Measurements from ENCODE around the gene PTBP1. TPM values are rescaled to one million over a fixed set of nuclear protein-coding genes. Genes with fewer than 3 reads are reported as not detected.

The PTBP1 gene
- total and polyA plus RNA-seq, 3 donors from 2014 or later = 116 to 196 (median 168) TPM

- TF ChIP-seq CTCF (IDR thresholded peaks at IDR 0.05) (peak in 1 of 3 experiments; percentile 7), POLR2A (IDR thresholded peaks at IDR 0.05) (no peak)
Measured at GRCh38 chr19:756236-756635, 41.0 kb upstream of the PTBP1 start.

DNA sequence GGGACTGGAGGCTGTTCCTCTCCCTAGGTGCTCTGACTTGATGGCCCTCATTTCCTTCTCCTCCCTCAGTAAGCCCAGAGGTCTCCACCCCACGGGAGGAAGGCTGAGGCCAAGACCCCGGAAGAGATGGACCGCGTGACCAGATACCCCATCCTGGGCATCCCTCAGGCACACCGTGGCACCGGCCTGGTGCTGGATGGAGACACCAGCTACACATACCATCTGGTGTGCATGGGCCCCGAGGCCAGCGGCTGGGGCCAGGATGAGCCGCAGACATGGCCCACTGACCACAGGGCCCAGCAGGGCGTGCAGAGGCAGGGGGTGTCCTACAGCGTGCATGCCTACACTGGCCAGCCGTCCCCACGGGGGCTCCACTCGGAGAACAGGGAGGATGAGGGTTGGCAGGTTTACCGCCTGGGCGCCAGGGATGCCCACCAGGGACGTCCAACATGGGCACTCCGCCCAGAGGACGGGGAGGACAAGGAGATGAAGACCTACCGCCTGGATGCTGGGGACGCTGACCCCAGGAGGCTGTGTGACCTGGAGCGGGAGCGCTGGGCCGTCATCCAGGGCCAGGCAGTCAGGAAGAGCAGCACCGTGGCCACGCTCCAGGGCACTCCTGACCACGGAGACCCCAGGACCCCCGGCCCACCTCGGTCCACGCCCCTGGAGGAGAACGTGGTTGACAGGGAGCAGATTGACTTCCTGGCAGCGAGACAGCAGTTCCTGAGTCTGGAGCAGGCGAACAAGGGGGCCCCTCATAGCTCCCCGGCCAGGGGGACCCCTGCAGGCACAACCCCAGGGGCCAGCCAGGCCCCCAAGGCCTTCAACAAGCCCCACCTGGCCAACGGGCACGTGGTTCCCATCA lies 40.2 kb upstream of the PTBP1 start:
- no peak for TF ChIP-seq POLR2A (IDR thresholded peaks at IDR 0.05)
- TF ChIP-seq CTCF (IDR thresholded peaks at IDR 0.05) = no peak
- H3K4me1 ChIP-seq = no peaks in the 10 kb centered on the region

More at GRCh38 chr19:756236-756635, 41.0 kb upstream of the PTBP1 start:
- no peak overlapping the region for H3K27ac ChIP-seq
- intact Hi-C loops (cut with DNase I; ENCODE audit: low total_unique reads) = no loop called here
- no peak overlapping the region for H3K4me3 ChIP-seq
- H3K27me3 ChIP-seq = no peaks in the 10 kb centered on the region
- no peaks in the 10 kb centered on the region for H3K9me3 ChIP-seq
- peak; percentile 89 for DNase-seq
- no peaks in the 10 kb centered on the region for H3K36me3 ChIP-seq (ENCODE audit: low read depth, missing control alignments)
- no peaks in the 10 kb centered on the region for H3K4me1 ChIP-seq

GRCh38 chr19:757811-758668 lies 39.2 kb upstream of the PTBP1 start:
- H3K27ac ChIP-seq = no peak overlapping the region
- no peak overlapping the region for H3K4me3 ChIP-seq
- TF ChIP-seq POLR2A (IDR thresholded peaks at IDR 0.05) (no peak), CTCF (IDR thresholded peaks at IDR 0.05) (no peak)
- H3K27me3 ChIP-seq = no peaks in the 10 kb centered on the region
- H3K36me3 ChIP-seq (ENCODE audit: low read depth, missing control alignments) = no peaks in the 10 kb centered on the region
- 82% methylated on average over 49 of the region's 50 CpGs; no CpG with 5 or more reads in 1 of the 2 donors for WGBS, 2 donors
- no peak for DNase-seq
- H3K9me3 ChIP-seq = no peaks in the 10 kb centered on the region
- intact Hi-C loops (cut with DNase I; ENCODE audit: low total_unique reads) = no loop called here
- no peaks in the 10 kb centered on the region for H3K4me1 ChIP-seq

More for the DNA sequence above, 40.2 kb upstream of the PTBP1 start:
- 71 to 82% methylated on average over 5 to 27 of the region's 36 CpGs for WGBS, 2 donors
- Histone ChIP-seq H3K27ac (no peak overlapping the region), H3K27me3 (no peaks in the 10 kb centered on the region), H3K9me3 (no peaks in the 10 kb centered on the region), H3K4me3 (no peak overlapping the region), H3K36me3 (ENCODE audit: low read depth, missing control alignments) (no peaks in the 10 kb centered on the region)
- intact Hi-C loops (cut with DNase I; ENCODE audit: low total_unique reads) = no loop called here
- no peak for DNase-seq

DNA sequence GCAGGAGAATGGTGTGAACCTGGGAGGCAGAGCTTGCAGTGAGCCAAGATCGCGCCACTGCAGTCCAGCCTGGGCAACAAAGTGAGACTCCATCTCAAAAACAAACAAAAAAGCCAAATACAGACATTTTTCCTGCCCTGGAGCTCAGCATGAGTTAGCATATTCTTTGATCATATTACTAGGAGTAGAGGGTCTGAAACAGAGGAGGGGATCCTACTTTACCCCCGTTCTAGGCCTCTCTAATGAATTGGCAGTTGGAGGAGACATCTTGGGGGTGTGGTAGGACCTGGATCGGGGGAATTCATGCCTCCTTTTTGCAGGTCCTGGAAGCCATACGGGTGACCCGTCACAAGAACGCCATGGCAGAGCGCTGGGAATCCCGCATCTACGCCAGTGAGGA lies 34.1 kb upstream of the PTBP1 start:
- Histone ChIP-seq H3K9me3 (no peaks in the 10 kb centered on the region), H3K4me3 (no peak overlapping the region), H3K36me3 (ENCODE audit: low read depth, missing control alignments) (no peaks in the 10 kb centered on the region), H3K27ac (no peak overlapping the region), H3K4me1 (no peaks in the 10 kb centered on the region), H3K27me3 (no peaks in the 10 kb centered on the region)
- WGBS, 2 donors = 90 to 96% methylated on average over 10 of the region's 10 CpGs
- intact Hi-C loops (cut with DNase I; ENCODE audit: low total_unique reads) = no loop called here
- no peak for TF ChIP-seq POLR2A (IDR thresholded peaks at IDR 0.05)
- no peak for DNase-seq

DNA sequence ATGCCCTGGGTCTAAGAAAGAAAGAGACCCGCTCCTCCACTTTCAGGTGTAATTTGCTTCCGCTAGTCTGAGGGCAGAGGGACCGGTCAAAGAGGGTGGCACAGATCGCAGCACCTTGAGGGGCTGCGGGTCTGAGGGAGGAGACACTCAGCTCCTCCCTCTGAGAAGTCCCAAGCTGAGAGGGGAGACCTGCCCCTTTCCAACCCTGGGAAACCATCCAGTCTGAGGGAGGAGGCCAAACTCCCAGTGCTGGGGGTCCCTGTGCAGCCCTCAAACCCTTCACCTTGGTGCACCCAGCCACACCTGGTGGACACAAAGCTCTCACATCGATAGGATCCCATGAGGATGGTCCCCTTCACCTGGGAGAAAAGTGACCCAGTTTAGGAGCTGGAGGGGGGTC lies 33.4 kb upstream of the PTBP1 start:
- intact Hi-C loops (cut with DNase I; ENCODE audit: low total_unique reads) = no loop called here
- TF ChIP-seq CTCF (IDR thresholded peaks at IDR 0.05) = no peak
- TF ChIP-seq POLR2A (IDR thresholded peaks at IDR 0.05) = no peak
- Histone ChIP-seq H3K27ac (no peak overlapping the region), H3K4me3 (no peak overlapping the region), H3K4me1 (no peaks in the 10 kb centered on the region), H3K27me3 (no peaks in the 10 kb centered on the region), H3K36me3 (ENCODE audit: low read depth, missing control alignments) (no peaks in the 10 kb centered on the region), H3K9me3 (no peaks in the 10 kb centered on the region)
- no peak for DNase-seq
- WGBS, 2 donors = 96 to 100% methylated on average over 6 of the region's 6 CpGs

All from testis (tissue), 3 donors.